ENCODE data around the gene NTSR1. TPM values are rescaled to one million over a fixed set of nuclear protein-coding genes. Genes with fewer than 3 reads are reported as not detected.

Gene NTSR1
- polyA plus RNA-seq, 1 donor from 2014 or later = 0.05 TPM

GRCh38 chr20:62738025-62738881, 29.6 kb downstream of the NTSR1 start:
- Histone ChIP-seq H3K9ac (ENCODE audit: low read length) (no peak overlapping the region), H3K9me2 (ENCODE audit: insufficient read depth, low read length) (no peaks in the 10 kb centered on the region), H3K4me3 (ENCODE audit: low read length) (no peak overlapping the region), H3K4me2 (ENCODE audit: low read length) (no peak overlapping the region), H3K27ac (ENCODE audit: low read length) (no peak overlapping the region), H3K36me3 (ENCODE audit: insufficient read depth, low read length) (no peaks in the 10 kb centered on the region), H2AFZ (ENCODE audit: low read depth, low read length) (no peak overlapping the region), H3K9me3 (ENCODE audit: low read length) (no peaks in the 10 kb centered on the region), H4K20me1 (ENCODE audit: insufficient read depth) (no peaks in the 10 kb centered on the region), H3K79me2 (replicated peaks; ENCODE audit: insufficient read depth, low read length) (no peaks in the 10 kb centered on the region), H3F3A (ENCODE audit: insufficient read depth, low read length, poor library complexity, severe bottlenecking) (no peaks in the 10 kb centered on the region), H3K27me3 (ENCODE audit: insufficient read depth, low read depth, low read length) (no peaks in the 10 kb centered on the region)
- no peak for TF ChIP-seq EP300 (conservative IDR thresholded peaks at IDR 0.05; ENCODE audit: poor library complexity, severe bottlenecking)
- TF ChIP-seq RAD21 (conservative IDR thresholded peaks at IDR 0.05) = no peak
- no peak for TF ChIP-seq EZH2 (IDR thresholded peaks at IDR 0.05; ENCODE audit: borderline replicate concordance, insufficient read depth, low read length, poor library complexity, severe bottlenecking)
- no peak for TF ChIP-seq POLR2AphosphoS5 (IDR thresholded peaks at IDR 0.05)
- no peak for TF ChIP-seq MXI1 (conservative IDR thresholded peaks at IDR 0.05; ENCODE audit: poor library complexity, severe bottlenecking)
- TF ChIP-seq SMC3 (conservative IDR thresholded peaks at IDR 0.05; ENCODE audit: poor library complexity) = no peak
- TF ChIP-seq TAF1 (IDR thresholded peaks at IDR 0.05; ENCODE audit: low read depth) = no peak
- no peak for TF ChIP-seq REST (IDR thresholded peaks at IDR 0.05; ENCODE audit: borderline replicate concordance)
- TF ChIP-seq, protein P1, sequence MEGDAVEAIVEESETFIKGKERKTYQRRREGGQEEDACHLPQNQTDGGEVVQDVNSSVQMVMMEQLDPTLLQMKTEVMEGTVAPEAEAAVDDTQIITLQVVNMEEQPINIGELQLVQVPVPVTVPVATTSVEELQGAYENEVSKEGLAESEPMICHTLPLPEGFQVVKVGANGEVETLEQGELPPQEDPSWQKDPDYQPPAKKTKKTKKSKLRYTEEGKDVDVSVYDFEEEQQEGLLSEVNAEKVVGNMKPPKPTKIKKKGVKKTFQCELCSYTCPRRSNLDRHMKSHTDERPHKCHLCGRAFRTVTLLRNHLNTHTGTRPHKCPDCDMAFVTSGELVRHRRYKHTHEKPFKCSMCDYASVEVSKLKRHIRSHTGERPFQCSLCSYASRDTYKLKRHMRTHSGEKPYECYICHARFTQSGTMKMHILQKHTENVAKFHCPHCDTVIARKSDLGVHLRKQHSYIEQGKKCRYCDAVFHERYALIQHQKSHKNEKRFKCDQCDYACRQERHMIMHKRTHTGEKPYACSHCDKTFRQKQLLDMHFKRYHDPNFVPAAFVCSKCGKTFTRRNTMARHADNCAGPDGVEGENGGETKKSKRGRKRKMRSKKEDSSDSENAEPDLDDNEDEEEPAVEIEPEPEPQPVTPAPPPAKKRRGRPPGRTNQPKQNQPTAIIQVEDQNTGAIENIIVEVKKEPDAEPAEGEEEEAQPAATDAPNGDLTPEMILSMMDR (IDR thresholded peaks at IDR 0.05; ENCODE audit: poor library complexity, severe bottlenecking) = no peak

DNA sequence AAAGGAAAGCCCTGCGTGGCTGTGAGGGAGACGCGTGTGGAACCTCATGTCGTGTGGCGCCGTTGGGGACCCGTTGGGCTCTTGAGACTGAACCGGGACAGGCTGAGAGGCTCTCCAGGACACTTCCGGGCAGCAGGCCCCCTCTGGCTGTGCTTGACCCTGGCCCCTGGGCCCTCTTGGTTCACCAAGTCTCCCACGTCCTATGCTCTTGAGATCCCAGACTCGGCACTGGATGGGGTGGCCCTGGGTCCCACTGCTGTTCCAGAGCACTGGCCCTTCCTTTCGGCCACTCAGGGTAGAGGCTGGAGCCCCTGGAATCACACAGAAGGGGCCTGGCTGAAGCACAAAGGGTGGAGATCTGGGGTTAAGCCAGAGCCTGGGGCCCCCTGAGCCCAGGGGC, 30.4 kb downstream of the NTSR1 start:
- TF ChIP-seq REST (IDR thresholded peaks at IDR 0.05; ENCODE audit: borderline replicate concordance) (no peak), SMC3 (conservative IDR thresholded peaks at IDR 0.05; ENCODE audit: poor library complexity) (no peak), POLR2AphosphoS5 (IDR thresholded peaks at IDR 0.05) (no peak), TAF1 (IDR thresholded peaks at IDR 0.05; ENCODE audit: low read depth) (no peak), MXI1 (conservative IDR thresholded peaks at IDR 0.05; ENCODE audit: poor library complexity, severe bottlenecking) (no peak), RAD21 (conservative IDR thresholded peaks at IDR 0.05) (no peak), EZH2 (IDR thresholded peaks at IDR 0.05; ENCODE audit: borderline replicate concordance, insufficient read depth, low read length, poor library complexity, severe bottlenecking) (no peak), EP300 (conservative IDR thresholded peaks at IDR 0.05; ENCODE audit: poor library complexity, severe bottlenecking) (no peak)
- TF ChIP-seq, protein P1 (IDR thresholded peaks at IDR 0.05; ENCODE audit: poor library complexity, severe bottlenecking) = no peak
- no peaks in the 10 kb centered on the region for H3K27me3 ChIP-seq (ENCODE audit: insufficient read depth, low read depth, low read length)

More for the DNA sequence above, 30.4 kb downstream of the NTSR1 start:
- H3K79me2 ChIP-seq (replicated peaks; ENCODE audit: insufficient read depth, low read length) = no peaks in the 10 kb centered on the region
- no peaks in the 10 kb centered on the region for H4K20me1 ChIP-seq (ENCODE audit: insufficient read depth)
- no peak overlapping the region for H3K27ac ChIP-seq (ENCODE audit: low read length)
- no peaks in the 10 kb centered on the region for H3K36me3 ChIP-seq (ENCODE audit: insufficient read depth, low read length)
- H3K4me3 ChIP-seq (ENCODE audit: low read length) = no peak overlapping the region
- no peaks in the 10 kb centered on the region for H3F3A ChIP-seq (ENCODE audit: insufficient read depth, low read length, poor library complexity, severe bottlenecking)
- no peak overlapping the region for H2AFZ ChIP-seq (ENCODE audit: low read depth, low read length)
- no peak overlapping the region for H3K9ac ChIP-seq (ENCODE audit: low read length)
- H3K4me2 ChIP-seq (ENCODE audit: low read length) = no peak overlapping the region
- H3K9me3 ChIP-seq (ENCODE audit: low read length) = no peaks in the 10 kb centered on the region
- H3K9me2 ChIP-seq (ENCODE audit: insufficient read depth, low read length) = no peaks in the 10 kb centered on the region

Data from neural cell (in vitro differentiated cells).